ENCODE data around the gene GFER. TPM values are rescaled to one million over a fixed set of nuclear protein-coding genes. Genes with fewer than 3 reads are reported as not detected.
"Not testable (repeated sequence)": the region's sequence is repeated elsewhere in the genome, so short reads cannot be mapped to it uniquely, and the experiment has no call there.

GFER gene
- total and polyA plus RNA-seq, 9 of the 15 experiments (the other 6 are each of a cell fraction or from before 2014, with no cell fraction given) = 4.3 to 53.7 (median 19.8) TPM

DNA sequence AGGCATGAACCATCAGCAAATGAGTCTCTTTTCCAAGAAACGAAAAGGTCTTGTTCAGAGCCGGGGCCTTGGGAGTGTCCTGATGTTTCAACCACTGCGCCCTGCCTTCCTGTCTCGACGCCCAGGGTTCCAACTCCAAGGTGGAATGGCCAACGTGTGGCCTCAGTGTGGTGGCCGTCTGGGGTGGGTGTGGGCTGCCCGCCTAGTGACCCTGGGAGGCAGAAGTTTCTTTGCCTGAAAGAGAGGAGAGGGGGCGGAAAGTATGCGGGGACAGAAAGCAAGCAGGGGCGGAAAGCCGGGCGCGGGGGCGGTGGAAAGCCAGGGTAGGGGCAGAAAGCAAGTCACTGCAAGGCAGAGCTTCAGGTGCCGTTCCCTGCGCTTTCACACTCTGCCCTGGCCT is 45.1 kb upstream of the GFER start:
- H3K27me3 ChIP-seq (ENCODE audit: control insufficient read depth in 2 of 2, insufficient read depth in 2 of 2, low read length in 2 of 2) = no peaks in the 10 kb centered on the region
- no TSS peak for BruUV-seq (replicated peaks)
- in situ Hi-C loops (cut with MboI) = no loop called here
- no peak overlapping the region for H3K4me2 ChIP-seq (ENCODE audit: insufficient read depth, low read length)
- peaks cover 7% of the 10 kb centered on the region for H4K20me1 ChIP-seq (replicated peaks; ENCODE audit: control insufficient read depth, insufficient read depth, low read length)
- WGBS (ENCODE audit: insufficient coverage, low coverage, missing lambda C conversion rate) = 80% methylated on average over 15 of the region's 17 CpGs
- ChIA-PET CTCF (ENCODE audit: low intra/inter-chr PET ratio) (no interaction called here), POLR2A (interaction anchor here (0.6 to 0.9 kb wide), 2 partner anchors 26 to 44 kb away, joined by 3 read pairs; no protein-coding TSS in a partner anchor)
- H3K4me1 ChIP-seq (replicated peaks in 1 of 2; ENCODE audit: control insufficient read depth in 2 of 2, insufficient read depth in 2 of 2, low read length in 2 of 2) = peaks cover 22 to 51% of the 10 kb centered on the region in 2 experiments
- no peaks in the 10 kb centered on the region for H3K9me3 ChIP-seq (replicated peaks; ENCODE audit: control insufficient read depth, insufficient read depth, low read depth, low read length)
- peaks cover 8% of the 10 kb centered on the region for H3K9me1 ChIP-seq (ENCODE audit: control insufficient read depth, insufficient read depth, low read length)
- H3K36me3 ChIP-seq (ENCODE audit: control insufficient read depth, insufficient read depth, low read length) = peaks cover 37% of the 10 kb centered on the region; the same call in 2 of the 3 replicates
- no peak for TF ChIP-seq SAFB (IDR thresholded peaks at IDR 0.05; ENCODE audit: borderline replicate concordance, low read depth, low read length)
- 0 out of 2 replicates have a peak, but pooled peaks have one; percentile 21 for TF ChIP-seq RBFOX2 (IDR thresholded peaks at IDR 0.05; ENCODE audit: low read depth, low read length)
- no peak for TF ChIP-seq MCM2 (IDR thresholded peaks at IDR 0.05; ENCODE audit: low read depth)
- DNase-seq (ENCODE audit: extremely low read depth in 1 of 4, low spot score in 3 of 4) = no peak
- intact Hi-C loops (cut with micrococcal nuclease) = no loop called here
- peaks cover 20% of the 10 kb centered on the region for H3K79me2 ChIP-seq (ENCODE audit: control insufficient read depth, insufficient read depth, low read length)
- H3K9ac ChIP-seq (ENCODE audit: insufficient read depth in 1 of 2, low read depth in 2 of 2, low read length in 2 of 2) = peak overlapping the region in 1 of 2 experiments; percentile 42; a peak in 1 of 4 replicates
- no peak overlapping the region for H2AFZ ChIP-seq (ENCODE audit: low read depth, low read length)
- no peak for FAIRE-seq
- no peak overlapping the region for H3K4me3 ChIP-seq
- ATAC-seq = no peak
- no peak overlapping the region for H3K27ac ChIP-seq (ENCODE audit: extremely low read depth, low read depth, low read length)

GRCh38 chr16:1939833-1940232 is 44.2 kb upstream of the GFER start:
- Histone ChIP-seq H3K79me2 (ENCODE audit: control insufficient read depth, insufficient read depth, low read length) (peaks cover 20% of the 10 kb centered on the region), H3K4me1 (replicated peaks in 1 of 2; ENCODE audit: control insufficient read depth in 2 of 2, insufficient read depth in 2 of 2, low read length in 2 of 2) (peaks cover 31 to 60% of the 10 kb centered on the region in 2 experiments), H3K36me3 (ENCODE audit: control insufficient read depth, insufficient read depth, low read length) (peaks cover 37% of the 10 kb centered on the region; the same call in 2 of the 3 replicates)
- H3K9me1 ChIP-seq (ENCODE audit: control insufficient read depth, insufficient read depth, low read length); H3K9ac ChIP-seq (ENCODE audit: insufficient read depth in 1 of 2, low read depth in 2 of 2, low read length in 2 of 2); CTCF ChIA-PET (ENCODE audit: low intra/inter-chr PET ratio); FAIRE-seq; intact Hi-C loops (cut with micrococcal nuclease); H3K27me3 ChIP-seq (ENCODE audit: control insufficient read depth in 2 of 2, insufficient read depth in 2 of 2, low read length in 2 of 2); BruUV-seq (replicated peaks); H3K4me3 ChIP-seq; H2AFZ ChIP-seq (ENCODE audit: low read depth, low read length); H3K4me2 ChIP-seq (ENCODE audit: insufficient read depth, low read length); ATAC-seq; in situ Hi-C loops (cut with MboI); H3K9me3 ChIP-seq (replicated peaks; ENCODE audit: control insufficient read depth, insufficient read depth, low read depth, low read length); H3K27ac ChIP-seq (ENCODE audit: extremely low read depth, low read depth, low read length); H4K20me1 ChIP-seq (replicated peaks; ENCODE audit: control insufficient read depth, insufficient read depth, low read length); DNase-seq (ENCODE audit: extremely low read depth in 1 of 4, low spot score in 3 of 4): not testable (repeated sequence)
- WGBS (ENCODE audit: insufficient coverage, low coverage, missing lambda C conversion rate) = 98% methylated on average over 6 of the region's 8 CpGs
- POLR2A ChIA-PET = interaction anchor here (0.6 to 1.6 kb wide), 3 partner anchors 21 to 333 kb away, joined by 3 to 5 read pairs (median 3); partner anchors contain the start of gene RPS2
